Measurements from ENCODE around the gene PPP2R1B.
"Not testable (repeated sequence)": the region's sequence is repeated elsewhere in the genome, so short reads cannot be mapped to it uniquely, and the experiment has no call there.

PPP2R1B gene

GRCh38 chr11:111782109-111782741, 16.0 kb upstream of the PPP2R1B start:
- no peak for DNase-seq

DNA sequence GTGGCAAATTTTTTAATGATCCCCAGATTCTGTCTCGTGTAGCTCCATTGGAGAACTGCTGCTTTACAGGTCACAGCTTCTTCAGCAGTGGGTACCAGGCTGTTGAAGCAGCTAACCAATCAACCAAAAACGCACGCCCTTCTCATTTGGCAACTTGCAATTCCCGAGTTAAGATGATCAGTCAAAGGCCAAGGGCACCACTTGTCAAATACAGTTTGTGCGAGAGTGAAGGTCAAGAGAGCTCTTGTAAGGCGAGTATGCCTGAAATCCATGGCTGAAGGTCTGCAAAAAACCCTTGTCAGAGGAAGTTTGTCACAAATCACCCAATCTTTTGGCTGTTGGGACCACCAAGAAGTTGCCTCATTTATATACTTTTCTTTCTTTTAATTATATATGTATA, 12.9 kb upstream of the PPP2R1B start:
- DNase-seq = no peak

GRCh38 chr11:111778047-111778558, 11.9 kb upstream of the PPP2R1B start:
- DNase-seq = no peak

DNA sequence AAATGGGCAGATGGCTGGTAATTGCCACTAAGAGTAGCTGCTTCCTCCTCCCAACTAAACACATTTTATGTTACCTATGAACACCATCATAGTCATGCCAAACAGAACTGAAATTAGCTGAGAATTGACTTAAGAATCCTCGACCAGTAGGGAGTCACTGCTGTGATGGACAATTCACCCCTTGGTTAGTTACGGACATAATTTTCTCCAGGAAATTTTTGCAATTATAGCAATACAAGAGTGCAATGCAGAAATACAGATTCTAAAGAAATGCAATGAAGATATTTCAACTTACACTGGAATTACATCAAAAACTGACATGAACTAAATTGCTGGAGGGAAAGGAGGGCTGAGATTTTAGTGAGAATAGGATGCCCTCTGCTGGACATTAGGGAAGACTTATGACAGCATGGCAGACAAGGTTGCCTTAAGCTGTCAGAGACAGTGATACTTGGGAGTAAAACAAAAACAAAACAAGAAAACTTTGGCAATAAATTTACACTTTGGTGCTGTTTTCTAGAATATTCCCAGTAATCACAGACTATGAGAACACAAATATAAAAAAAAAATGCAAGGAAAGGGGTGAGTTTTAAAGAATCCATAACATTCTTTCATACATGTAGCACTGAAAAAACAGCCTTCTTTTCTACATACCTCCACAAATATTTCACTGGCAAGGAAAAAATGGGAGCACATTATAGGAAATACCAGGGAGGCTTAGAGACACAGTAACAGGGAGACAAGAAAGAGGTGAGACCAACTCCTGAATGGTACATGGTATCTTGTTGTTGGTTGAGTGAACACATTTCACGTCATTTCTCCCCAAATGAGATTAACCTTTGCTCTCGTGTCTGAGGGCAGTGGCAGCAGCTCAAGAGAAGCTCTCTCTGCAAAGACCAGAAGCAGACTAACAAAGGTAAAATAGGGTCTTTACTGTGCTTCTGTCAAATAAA, 11.2 kb upstream of the PPP2R1B start:
- DNase-seq = peak in 1 of 2 experiments; percentile 59

DNA sequence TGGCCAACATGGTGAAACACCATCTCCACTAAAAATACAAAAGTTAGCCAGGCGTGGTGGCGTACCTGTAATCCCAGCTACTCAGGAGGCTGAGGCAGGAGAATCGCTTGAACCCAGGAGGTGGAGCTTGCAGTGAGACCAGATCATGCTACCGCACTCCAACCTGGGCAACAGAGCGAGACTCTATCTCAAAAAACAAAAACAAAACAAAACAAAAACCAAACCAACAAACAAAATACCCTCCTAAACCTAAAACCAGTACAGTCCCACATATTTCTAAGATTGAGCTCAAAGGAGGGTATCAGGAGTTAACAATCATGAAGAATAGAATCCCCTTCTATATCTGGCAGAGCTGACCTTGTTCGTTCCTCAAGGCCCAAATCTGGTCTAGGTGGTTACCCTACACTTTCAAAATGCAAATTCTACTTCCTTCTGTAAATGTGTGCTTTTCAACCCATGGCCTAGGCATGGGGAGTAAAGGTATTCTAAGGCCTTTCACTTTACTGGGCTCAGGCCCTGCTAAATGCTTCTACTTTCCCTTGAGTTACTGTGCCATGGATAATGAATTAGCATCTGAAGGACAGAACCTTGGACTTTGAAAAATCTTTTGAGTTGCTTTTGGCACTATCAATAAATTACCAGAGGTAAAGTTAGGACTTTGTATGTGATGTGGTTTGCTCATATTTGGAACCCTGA, 10.4 kb upstream of the PPP2R1B start:
- no peak for DNase-seq

- DNase-seq = no peak
Measured at GRCh38 chr11:111774955-111775710, 8.9 kb upstream of the PPP2R1B start.

- no peak for DNase-seq
Measured at GRCh38 chr11:111772535-111772934, 6.3 kb upstream of the PPP2R1B start.

DNA sequence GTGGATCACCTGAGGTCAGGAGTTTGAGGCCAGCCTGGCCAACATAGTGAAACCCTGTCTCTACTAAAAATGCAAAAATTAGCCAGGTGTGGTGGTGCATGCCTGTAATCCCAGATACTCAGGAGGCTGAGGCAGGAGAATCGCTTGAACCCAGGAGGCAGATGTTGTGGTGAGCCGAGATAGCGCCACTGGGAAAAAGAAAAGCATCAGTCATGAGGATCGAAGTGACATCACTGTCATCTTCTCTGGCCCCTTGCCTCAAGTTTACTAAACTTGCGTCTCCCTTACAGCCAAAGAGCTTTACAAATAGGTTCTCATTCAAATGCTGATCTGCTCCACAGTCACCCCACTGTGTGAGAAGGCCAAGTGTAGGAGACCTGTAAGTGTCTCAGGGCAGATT, 5.0 kb upstream of the PPP2R1B start:
- not testable (repeated sequence) for DNase-seq

DNA sequence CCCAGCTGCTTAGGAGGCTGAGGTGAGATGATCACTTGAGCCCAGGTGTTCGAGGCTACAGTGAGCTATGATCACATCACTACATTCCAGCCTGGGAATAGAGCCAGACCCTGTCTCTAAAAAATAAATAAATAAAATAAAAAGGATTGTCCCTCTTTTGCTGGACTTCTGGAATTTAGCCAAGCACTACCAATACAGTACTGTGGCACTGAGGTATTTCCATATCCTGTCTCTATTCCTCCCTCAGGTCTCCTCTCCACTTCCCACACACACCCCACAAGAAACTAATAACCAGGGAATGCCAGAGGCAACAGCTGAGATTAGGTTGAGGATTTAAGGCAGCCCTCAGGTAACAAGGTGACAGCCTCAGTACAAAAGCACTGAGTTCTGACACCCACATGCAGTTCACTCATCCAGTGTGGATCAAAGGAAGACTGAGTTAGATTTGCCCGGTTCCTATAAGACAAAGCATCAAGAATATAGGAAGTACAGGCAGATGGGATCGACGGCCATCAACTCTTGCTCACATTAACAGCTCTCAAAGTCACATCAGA, 4.5 kb upstream of the PPP2R1B start:
- no peak for DNase-seq

DNA sequence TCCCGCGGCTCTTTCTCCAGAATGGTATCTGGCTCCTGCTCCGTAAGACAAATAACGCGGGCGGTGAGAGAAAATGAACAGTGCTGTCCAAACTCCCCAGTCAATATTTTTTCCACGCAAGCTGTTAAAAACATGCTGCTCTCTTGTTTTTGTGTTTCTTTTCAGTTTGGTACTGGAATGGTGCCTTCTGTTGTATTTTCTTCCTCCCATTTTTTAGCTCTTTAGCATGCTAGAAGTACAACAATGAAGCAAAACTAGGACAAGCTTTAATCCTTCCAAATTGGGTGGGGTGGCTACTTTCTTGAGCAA, 599 bp upstream of the PPP2R1B start:
- DNase-seq = no peak

DNA sequence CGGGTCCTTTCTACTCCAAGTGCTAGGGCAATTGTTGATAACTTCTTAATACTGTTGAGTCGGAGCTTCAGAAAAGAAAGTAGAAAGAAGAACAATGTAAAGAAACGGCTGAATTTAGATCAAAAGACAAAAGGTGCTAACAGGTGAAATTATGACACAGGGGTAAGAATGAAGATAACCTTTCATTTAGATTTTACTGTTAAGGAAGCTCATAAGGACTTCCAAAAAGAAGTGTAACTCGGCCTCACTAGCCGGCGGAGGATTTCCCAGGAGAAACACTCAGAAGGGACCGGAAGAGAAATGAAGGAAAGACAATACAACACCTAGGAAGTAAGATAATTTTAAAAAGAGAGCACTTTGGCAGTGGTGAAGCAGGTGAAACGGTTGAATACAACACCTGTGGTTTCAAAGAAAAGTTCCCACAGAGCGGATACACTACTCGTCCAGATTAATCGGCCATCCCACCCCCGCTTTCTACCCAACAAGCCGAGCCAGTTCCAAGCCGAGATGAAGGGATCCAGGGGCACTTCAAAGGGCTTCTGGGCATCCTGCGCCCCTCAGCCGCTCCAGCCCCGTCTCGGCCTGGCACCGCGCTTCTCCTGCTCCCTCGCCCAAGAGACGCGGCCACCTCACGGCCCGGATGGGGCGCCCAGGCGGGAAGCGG, 737 bp downstream of the PPP2R1B start:
- no peak for DNase-seq

GRCh38 chr11:111764621-111765020, 1.6 kb downstream of the PPP2R1B start:
- no peak for DNase-seq

DNA sequence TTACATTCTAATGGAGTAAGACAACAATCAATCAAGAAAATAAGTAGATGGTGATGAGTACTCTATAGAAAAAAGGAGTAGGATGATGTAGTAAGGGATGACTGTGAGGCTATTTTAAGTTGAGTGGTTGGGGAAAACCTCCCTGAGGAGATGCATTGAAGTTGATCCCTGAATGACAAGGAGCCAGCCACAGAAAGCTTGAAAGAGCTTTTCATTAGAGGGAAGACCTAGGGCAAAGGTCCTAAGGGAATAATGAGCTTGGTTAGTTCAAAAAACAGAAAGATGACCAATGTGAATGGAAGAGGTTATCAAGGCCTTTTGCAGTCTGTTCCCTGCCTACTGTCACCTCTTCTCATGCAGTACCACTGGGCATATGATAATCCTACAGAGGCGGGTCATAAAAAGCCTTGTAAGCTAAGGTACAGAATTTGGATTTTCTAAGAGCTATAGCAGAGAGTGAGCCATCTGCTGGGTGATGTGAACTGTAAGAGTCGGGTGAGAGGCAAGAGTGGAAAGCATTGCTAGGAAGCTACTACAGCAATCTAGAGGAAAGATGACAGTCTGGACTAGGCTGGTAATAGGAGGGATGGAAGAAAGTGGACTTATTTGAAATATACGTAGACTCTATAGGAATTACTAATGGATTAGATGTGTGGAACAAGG, 3.1 kb downstream of the PPP2R1B start:
- peak; percentile 31 to 71 for DNase-seq

DNA sequence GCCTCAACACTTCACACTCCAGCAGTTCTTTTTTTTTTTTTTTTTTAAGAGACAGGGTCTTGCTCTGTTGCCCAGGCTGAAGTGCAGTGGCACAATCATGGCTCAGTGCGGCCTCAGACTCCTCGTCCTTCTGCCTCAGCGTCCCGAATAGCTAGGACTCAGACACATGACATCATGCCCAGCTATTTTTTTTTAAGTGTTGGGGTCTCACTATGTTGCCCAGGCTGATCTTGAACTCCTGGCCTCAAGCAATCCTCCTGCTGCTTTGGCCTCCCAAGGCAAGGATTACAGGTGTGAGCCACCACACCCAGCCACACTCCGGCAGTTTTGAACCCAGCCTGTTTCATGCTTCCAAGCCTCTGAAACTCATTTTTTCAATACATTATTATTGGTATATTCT, 3.7 kb downstream of the PPP2R1B start:
- no peak for DNase-seq

DNA sequence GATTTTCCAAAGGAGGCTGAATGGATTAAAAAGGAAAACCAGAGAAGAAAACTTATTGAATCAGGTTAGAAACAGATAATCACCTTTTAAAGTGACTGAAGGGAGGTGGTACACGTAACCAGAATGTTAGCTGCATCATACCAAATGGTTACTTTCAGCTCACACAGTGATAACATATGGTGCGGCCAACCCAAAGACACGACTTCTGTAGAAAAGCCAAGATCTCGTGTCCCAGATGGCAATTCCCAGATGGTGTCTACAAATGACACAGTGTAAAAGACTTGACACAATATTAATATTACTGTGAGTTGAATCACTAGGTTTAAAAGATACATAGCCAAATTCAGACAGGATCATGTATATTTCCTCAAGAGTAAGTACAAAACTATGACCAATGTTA, 5.2 kb downstream of the PPP2R1B start:
- DNase-seq = peak; percentile 83 to 92

DNA sequence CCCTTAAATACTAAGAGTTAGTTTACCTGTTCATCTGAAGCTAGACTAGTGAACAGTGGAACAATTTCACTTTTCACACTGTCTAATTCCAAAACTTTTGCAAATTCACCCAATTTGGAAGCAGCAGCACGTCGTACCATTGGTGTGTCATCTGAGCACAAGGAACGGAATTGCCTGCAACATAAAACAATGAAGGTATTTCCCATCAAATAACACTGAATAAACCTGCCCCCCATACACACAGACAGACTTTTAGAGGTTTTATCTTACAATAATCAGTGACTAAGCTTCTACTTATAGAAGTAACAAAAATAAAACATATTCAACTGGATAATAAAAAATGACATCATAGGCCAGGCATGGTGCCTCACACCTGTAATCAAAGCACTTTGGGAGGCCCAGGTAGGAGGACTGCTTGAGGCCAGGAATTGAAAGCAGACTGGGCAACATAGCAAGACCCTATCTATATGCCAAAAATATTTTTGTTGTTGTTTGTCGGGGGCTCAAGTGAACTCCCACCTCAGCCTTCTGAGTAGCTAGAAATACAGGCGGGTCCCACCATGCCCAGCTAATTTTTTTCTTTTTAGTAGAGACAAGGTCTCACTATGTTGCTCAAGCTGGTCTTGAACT, 6.3 kb downstream of the PPP2R1B start:
- no peak for DNase-seq

DNA sequence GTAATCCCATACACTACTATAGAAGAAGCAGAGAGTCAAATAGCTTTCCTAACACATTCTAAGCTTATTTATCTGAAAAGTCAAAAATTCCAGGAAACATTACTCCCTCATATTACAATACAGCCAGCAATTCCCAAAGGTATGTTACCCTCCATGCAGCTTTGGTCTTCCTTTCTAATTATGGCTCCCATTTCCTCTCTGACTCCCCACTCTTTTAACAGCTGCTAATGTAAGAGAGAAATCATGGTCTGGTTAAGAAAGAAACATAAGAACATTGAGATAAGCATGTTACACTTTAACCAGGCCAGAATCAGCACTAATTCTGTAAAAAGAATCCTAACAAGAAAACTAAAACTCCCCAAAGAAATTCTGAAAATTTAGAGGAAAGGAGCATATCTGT, 6.8 kb downstream of the PPP2R1B start:
- no peak for DNase-seq

DNA sequence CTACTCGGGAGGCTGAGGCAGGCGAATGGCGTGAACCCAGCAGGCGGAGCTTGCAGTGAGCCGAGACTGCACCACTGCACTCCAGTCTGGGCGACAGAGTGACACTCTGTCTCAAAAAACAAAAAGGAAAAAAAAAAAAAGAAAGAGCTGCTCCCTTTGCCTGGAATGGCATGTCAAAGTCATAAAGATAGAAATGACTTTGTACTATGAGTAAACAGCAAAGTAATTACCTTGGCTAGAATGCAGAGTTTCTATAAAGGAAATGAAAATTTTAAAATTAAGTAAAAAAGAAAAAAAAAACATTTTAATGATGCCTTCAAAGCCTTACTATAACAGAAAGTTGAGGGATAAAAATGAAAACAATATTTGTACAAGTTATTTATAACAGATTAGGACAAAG, 10.1 kb downstream of the PPP2R1B start:
- no peak for DNase-seq

GRCh38 chr11:111749646-111750045, 16.5 kb downstream of the PPP2R1B start:
- DNase-seq = no peak

DNA sequence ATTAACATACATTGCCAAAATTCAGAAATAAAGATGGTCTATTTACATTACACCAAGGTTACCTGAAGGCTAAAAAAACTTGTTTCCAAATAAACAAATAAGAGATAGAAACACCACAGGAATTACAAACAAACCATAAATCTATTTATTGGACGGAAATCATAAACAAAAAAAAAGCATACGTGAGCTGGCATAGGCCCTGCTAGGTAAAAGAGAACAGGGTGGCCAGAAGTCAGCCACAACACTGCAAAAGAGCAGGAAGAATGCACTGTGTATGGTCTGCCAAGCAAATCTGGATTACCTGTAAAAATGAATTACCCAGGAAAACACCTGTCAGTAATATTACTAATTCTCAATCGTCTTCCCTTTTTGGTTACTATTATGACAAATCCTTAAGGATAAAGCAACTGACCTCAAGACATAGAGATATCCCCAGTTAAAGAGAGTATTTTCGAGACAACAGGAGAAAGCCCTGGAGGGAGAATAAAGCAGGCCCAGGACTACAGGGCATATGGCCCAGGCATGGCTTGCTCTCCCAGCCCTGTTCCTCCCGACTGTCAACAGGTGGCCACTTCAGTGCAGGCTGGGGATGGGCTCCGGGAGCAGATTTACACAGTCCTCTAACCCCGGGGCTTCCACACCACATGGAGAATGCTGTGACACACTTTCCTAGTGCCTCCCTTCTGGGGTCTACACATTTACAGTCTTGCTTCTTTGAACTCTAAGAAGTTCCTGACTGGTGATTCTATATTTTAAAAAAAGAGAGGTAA, 18.0 kb downstream of the PPP2R1B start:
- peak; percentile 19 to 65 for DNase-seq
